GM19328 (cell line): ENCODE results near the gene TMEM235.
"Not testable (repeated sequence)": the region's sequence is repeated elsewhere in the genome, so short reads cannot be mapped to it uniquely, and the experiment has no call there.

Experiments
- ATAC-seq: cut with Tn5 transposase; IDR thresholded peaks from one replicate; pipeline ENCODE4 v1.9.1; 2021; ENCODE audit warnings: mild to moderate bottlenecking, moderate library complexity; ENCODE audit not compliant: unreplicated experiment

Gene TMEM235

GRCh38 chr17:78214706-78215061, 16.7 kb upstream of the TMEM235 start:
- no peak for ATAC-seq

GRCh38 chr17:78219396-78220150, 11.9 kb upstream of the TMEM235 start:
- no peak for ATAC-seq

GRCh38 chr17:78223061-78223460, 8.4 kb upstream of the TMEM235 start:
- ATAC-seq: no peak

- ATAC-seq: no peak
Observed at GRCh38 chr17:78223765-78224164, 7.7 kb upstream of the TMEM235 start.

- no peak for ATAC-seq
Observed at GRCh38 chr17:78224231-78225087, 7.0 kb upstream of the TMEM235 start.

- no peak for ATAC-seq
Observed at GRCh38 chr17:78225088-78225865, 6.2 kb upstream of the TMEM235 start.

- no peak for ATAC-seq
Observed at GRCh38 chr17:78226055-78226758, 5.2 kb upstream of the TMEM235 start.

- no peak for ATAC-seq
Observed at GRCh38 chr17:78226759-78227454, 4.5 kb upstream of the TMEM235 start.

- no peak for ATAC-seq
Observed at GRCh38 chr17:78227455-78227916, 3.9 kb upstream of the TMEM235 start.

GRCh38 chr17:78228176-78228575, 3.3 kb upstream of the TMEM235 start:
- ATAC-seq: no peak

- ATAC-seq: no peak
Observed at GRCh38 chr17:78230252-78230962, 1.0 kb upstream of the TMEM235 start.

GRCh38 chr17:78231991-78232858, 794 bp downstream of the TMEM235 start:
- ATAC-seq: no peak

GRCh38 chr17:78232859-78233173, 1.4 kb downstream of the TMEM235 start:
- no peak for ATAC-seq

GRCh38 chr17:78233678-78234077, 2.2 kb downstream of the TMEM235 start:
- no peak for ATAC-seq

- ATAC-seq: no peak
Observed at GRCh38 chr17:78234261-78234865, 2.9 kb downstream of the TMEM235 start.

GRCh38 chr17:78235022-78235421, 3.6 kb downstream of the TMEM235 start:
- not testable (repeated sequence) for ATAC-seq

- ATAC-seq: no peak
Observed at GRCh38 chr17:78235885-78236284, 4.5 kb downstream of the TMEM235 start.
